Testis (tissue), 2 donors: Measurements from ENCODE around the gene GLG1.

Source experiments
- POLR2A ChIP-seq: fragments of 450-650 bp; IDR thresholded peaks from one replicate; pipeline ENCODE4 v1.6.1; 2017; ENCODE audit warnings: antibody characterized with exemption, mild to moderate bottlenecking, moderate library complexity
- TF ChIP-seq, protein P1 (sequence below), 3 experiments: fragments of 450-650 bp in 2 of 3; fragments of 200-600 bp in 1 of 3; sonication (generic) in 1 of 3; IDR thresholded peaks; one replicate each; pipeline ENCODE4 v1.5.1; 2016 to 2019; ENCODE audit warnings: antibody characterized with exemption in 3 of 3, mild to moderate bottlenecking in 2 of 3, moderate library complexity in 1 of 3

DNA sequence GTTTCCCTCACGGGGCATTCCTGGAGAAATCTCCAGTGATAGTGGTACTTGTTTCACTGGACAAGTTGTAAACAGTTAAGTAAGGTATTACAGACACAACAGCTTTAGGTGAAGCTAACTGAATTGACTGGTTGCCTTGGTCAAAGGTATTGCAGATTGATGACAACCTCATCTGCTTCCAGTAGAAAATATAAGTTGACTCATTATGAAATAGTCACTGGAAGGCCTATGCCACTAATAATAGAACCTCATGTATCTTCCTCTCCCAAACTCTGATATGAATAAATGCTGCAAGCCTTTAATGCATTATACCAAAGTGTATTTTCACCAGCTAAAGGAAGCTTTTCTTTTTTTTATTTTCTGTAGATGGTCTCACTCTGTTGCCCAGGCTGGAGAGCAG lies 44.8 kb downstream of the GLG1 start:
- TF ChIP-seq, protein P1, sequence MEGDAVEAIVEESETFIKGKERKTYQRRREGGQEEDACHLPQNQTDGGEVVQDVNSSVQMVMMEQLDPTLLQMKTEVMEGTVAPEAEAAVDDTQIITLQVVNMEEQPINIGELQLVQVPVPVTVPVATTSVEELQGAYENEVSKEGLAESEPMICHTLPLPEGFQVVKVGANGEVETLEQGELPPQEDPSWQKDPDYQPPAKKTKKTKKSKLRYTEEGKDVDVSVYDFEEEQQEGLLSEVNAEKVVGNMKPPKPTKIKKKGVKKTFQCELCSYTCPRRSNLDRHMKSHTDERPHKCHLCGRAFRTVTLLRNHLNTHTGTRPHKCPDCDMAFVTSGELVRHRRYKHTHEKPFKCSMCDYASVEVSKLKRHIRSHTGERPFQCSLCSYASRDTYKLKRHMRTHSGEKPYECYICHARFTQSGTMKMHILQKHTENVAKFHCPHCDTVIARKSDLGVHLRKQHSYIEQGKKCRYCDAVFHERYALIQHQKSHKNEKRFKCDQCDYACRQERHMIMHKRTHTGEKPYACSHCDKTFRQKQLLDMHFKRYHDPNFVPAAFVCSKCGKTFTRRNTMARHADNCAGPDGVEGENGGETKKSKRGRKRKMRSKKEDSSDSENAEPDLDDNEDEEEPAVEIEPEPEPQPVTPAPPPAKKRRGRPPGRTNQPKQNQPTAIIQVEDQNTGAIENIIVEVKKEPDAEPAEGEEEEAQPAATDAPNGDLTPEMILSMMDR (IDR thresholded peaks at IDR 0.05) = no peak
- no peak for TF ChIP-seq POLR2A
